Measurements from ENCODE around the gene RAB3GAP1.

Gene RAB3GAP1

GRCh38 chr2:135190799-135191198 lies 138.7 kb downstream of the RAB3GAP1 start:
- H3K4me3 ChIP-seq (ENCODE audit: low read depth, low read length), result no peak overlapping the region
- TF ChIP-seq, protein P1, sequence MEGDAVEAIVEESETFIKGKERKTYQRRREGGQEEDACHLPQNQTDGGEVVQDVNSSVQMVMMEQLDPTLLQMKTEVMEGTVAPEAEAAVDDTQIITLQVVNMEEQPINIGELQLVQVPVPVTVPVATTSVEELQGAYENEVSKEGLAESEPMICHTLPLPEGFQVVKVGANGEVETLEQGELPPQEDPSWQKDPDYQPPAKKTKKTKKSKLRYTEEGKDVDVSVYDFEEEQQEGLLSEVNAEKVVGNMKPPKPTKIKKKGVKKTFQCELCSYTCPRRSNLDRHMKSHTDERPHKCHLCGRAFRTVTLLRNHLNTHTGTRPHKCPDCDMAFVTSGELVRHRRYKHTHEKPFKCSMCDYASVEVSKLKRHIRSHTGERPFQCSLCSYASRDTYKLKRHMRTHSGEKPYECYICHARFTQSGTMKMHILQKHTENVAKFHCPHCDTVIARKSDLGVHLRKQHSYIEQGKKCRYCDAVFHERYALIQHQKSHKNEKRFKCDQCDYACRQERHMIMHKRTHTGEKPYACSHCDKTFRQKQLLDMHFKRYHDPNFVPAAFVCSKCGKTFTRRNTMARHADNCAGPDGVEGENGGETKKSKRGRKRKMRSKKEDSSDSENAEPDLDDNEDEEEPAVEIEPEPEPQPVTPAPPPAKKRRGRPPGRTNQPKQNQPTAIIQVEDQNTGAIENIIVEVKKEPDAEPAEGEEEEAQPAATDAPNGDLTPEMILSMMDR (IDR thresholded peaks at IDR 0.05; ENCODE audit: insufficient read depth, low read length, missing control alignments), result no peak
- no peak for DNase-seq (ENCODE audit: low read depth, low spot score)
- POLR2A ChIA-PET, result no interaction called here
- CTCF ChIA-PET, result no interaction called here

DNA sequence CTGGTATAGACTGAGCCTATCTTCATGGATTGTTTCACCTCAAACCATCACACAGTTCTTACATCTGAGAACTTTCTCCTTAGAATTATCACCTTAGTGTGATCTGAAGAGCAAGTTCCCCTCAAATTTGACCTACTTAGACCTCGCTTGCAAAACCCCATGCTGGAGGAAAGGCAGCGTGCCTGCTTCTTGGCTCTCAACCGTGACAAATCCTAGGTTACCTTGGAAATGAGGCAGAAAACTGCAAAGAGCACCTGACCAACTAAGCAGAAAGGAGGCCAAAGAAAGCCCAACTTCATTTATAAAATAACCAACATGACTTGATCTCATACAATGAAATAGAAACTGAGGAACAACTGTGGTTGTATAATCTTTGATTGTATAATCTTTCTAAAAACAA lies 146.4 kb downstream of the RAB3GAP1 start:
- POLR2A ChIA-PET, result no interaction called here

DNA sequence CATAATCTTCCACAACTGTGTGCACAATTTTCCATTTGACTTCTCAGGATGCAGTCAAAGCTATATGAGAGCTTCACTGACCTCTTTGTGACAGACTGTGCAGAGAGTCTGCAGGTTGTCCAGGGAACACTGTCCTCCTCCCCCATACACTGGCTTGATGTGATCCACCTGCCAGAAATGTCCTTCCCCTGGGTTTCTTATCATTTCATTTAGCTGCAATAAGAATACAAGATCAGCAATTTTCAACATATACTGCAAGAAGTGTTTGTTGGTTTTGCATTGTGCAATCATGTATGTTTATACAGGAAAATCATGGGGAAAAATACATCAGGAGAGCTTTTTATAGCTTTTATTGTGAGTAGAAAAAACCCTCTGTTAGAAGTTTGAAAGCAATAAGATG lies 150.7 kb downstream of the RAB3GAP1 start:
- POLR2A ChIA-PET, result no interaction called here
- DNase-seq (ENCODE audit: low read depth, low spot score), result no peak
- H3K4me3 ChIP-seq (ENCODE audit: low read depth, low read length), result no peak overlapping the region
- TF ChIP-seq, protein P1 (IDR thresholded peaks at IDR 0.05; ENCODE audit: insufficient read depth, low read length, missing control alignments), result no peak
- CTCF ChIA-PET, result no interaction called here

More for the DNA sequence above, 146.4 kb downstream of the RAB3GAP1 start:
- no peak overlapping the region for H3K4me3 ChIP-seq (ENCODE audit: low read depth, low read length)
- TF ChIP-seq, protein P1 (IDR thresholded peaks at IDR 0.05; ENCODE audit: insufficient read depth, low read length, missing control alignments), result no peak
- CTCF ChIA-PET, result no interaction called here
- no peak for DNase-seq (ENCODE audit: low read depth, low spot score)

- no peak overlapping the region for H3K4me3 ChIP-seq (ENCODE audit: low read depth, low read length)
- ChIA-PET POLR2A (no interaction called here), CTCF (no interaction called here)
- DNase-seq (ENCODE audit: low read depth, low spot score), result no peak
- TF ChIP-seq, protein P1 (IDR thresholded peaks at IDR 0.05; ENCODE audit: insufficient read depth, low read length, missing control alignments), result no peak
These were observed 151.9 kb downstream of the RAB3GAP1 start for GRCh38 chr2:135203944-135204343.

DNA sequence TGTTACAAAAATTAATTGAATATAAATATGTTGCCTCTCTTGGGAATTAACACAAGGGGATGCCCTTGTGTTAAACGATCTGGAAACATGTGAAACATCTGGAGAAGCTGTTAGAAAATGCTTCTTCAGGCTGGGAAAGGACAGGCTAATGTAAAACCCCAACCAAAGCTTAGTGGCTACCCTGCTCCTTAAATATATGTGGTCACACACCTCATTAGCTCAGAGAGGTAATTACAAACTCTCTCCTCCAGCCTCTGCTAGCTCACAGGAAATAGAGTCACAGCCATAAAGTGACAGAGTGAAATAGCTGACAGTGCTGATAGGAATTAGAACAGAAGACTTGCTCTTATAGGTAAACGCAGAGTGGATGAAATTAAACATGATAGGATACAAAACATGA lies 155.9 kb downstream of the RAB3GAP1 start:
- TF ChIP-seq, protein P1 (IDR thresholded peaks at IDR 0.05; ENCODE audit: insufficient read depth, low read length, missing control alignments), result no peak
- ChIA-PET POLR2A (no interaction called here), CTCF (no interaction called here)
- no peak for DNase-seq (ENCODE audit: low read depth, low spot score)
- no peak overlapping the region for H3K4me3 ChIP-seq (ENCODE audit: low read depth, low read length)

GRCh38 chr2:135212757-135213156 lies 160.7 kb downstream of the RAB3GAP1 start:
- CTCF ChIA-PET, result no interaction called here
- no peak overlapping the region for H3K4me3 ChIP-seq (ENCODE audit: low read depth, low read length)
- POLR2A ChIA-PET, result no interaction called here
- DNase-seq (ENCODE audit: low read depth, low spot score), result no peak
- TF ChIP-seq, protein P1 (IDR thresholded peaks at IDR 0.05; ENCODE audit: insufficient read depth, low read length, missing control alignments), result no peak

All from AG04449 (cell line).